HG03039 (cell line): ENCODE results near the gene AFAP1L1.

ENCODE experiments used
- ATAC-seq: cut with Tn5 transposase; IDR thresholded peaks from one replicate; pipeline ENCODE4 v1.9.1; 2021; ENCODE audit warnings: mild to moderate bottlenecking, moderate library complexity; ENCODE audit not compliant: unreplicated experiment

AFAP1L1 gene

DNA sequence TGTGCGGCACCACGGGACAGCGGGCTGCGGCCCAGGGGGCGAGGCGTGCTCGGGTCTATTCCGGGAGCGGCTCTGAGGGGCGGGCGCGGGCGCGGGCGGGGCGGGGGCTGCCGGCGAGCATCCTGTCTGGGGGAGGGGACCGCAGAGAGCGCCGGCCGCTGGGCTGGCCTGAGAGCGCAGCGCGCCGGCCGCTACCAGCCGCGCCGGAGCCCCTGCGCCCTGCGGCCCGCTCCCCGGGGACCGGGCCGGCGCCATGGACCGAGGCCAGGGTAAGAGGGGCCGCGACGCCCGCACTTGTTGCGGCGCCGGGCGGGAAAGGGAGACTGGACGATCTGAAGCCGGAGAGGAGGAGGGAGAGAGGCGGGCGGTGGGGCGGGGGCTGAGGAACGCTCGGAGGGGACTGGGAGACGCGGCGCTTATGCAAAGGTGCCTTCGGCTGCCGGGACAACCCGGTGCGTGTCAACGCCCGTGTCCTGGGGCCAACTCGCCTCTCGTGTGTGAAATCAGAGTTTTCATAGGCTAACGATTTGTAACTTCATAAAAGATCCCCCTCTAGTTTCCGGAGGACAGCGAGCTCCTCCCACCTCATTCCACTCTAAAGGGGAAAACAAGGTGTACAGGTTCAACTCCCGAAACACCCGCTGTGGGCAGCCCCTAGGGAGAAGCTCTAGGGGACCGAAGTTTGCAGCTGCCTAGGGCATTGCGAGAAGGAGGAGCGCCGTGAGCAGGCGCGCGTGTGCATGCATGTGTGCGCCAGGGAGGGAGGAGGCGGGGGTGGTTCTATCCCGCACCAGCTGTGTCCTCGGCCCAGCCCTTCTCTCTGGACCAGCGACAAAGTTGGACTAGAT, at the start of gene AFAP1L1:
TSS of gene AFAP1L1 (plus strand) at position 144 of the 848 bp plus-strand sequence. CDS start at position 254, 110 bp downstream.
- ATAC-seq, result no peak

DNA sequence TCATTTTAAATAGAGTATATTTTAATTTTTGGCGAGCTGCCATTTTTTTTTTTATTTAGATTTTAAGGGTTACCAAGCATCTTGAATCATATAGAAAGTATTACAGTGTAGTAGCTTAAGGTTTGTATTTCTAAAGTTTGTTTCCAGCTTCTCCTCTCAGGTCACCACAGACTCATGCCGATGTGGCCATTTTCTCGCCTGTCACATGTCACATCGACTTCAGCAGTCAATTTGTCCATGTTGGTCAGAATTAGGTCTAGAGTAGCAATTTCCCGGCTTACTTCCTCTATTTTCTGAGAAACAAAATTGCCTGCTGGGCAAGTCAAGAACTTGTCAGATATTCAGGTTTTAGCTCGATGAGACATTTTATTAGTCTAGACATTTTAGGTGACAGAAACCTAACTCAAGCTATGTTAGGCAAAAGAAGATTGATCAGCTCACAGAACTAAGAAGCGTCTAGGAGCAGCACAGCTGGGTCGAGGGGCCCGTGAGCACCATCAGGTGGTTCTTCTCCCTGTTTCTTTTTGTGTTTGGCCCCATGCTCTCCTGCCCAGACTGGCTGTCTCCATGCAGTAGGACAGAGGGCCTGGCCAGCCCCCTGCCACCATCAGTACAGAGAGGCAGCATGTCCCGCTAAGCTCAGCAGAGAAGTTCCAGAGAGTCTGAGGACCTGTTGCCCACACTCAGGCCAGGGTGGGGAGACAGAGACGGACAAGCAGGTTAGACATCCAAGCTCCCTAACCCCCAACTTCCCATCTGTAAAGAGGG, 48.4 kb upstream of the AFAP1L1 start:
- no peak for ATAC-seq

DNA sequence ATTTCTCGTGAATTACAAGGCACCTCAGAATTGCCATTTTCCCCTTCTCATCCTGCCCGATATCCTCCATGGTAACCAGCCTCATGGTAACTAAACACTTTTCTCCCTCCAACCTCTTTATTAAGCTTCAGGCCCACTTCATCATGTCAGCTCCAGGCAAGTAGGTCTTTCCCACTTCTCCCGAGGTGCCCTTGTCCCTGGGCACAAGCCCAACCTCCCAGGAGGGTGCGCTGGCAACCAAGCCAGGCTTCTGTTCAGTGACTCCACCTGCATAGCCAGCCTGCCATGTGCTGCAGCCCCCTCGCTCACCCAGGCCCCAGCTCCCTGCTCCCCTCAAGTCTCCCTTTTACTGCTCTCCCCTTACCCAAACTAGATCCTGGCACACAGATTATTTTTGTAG, 47.4 kb upstream of the AFAP1L1 start:
- no peak for ATAC-seq

DNA sequence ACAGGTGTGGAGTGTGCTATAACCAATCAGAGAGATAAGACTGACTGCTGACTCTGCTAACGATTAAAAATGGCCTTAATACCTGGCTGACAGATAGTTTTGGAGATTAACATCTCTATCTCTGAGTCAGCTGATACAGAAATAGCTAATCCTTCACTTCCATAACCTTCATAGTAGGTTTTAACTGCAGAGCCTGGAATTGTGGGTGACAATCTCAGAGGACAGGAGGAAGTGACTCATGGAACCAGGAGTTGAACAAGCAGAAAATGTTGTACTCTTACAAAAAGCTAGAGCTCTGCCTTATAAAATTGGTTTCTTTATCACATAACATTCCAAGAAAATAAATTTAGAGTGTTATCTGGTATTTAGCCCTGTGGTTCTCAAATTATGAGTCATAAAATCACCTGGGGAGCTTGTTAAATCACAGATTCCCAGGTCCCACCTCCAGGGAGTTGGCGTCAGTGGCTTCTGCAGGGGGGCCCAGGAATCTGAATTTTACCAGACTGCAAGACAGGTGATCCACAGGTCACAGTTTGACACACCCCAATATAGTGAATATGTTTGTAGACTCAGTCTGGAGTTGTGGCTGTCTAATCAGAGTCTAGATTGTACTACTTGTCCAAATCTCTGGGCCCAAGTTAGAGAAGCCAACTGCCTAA, 44.4 kb upstream of the AFAP1L1 start:
- ATAC-seq, result no peak

DNA sequence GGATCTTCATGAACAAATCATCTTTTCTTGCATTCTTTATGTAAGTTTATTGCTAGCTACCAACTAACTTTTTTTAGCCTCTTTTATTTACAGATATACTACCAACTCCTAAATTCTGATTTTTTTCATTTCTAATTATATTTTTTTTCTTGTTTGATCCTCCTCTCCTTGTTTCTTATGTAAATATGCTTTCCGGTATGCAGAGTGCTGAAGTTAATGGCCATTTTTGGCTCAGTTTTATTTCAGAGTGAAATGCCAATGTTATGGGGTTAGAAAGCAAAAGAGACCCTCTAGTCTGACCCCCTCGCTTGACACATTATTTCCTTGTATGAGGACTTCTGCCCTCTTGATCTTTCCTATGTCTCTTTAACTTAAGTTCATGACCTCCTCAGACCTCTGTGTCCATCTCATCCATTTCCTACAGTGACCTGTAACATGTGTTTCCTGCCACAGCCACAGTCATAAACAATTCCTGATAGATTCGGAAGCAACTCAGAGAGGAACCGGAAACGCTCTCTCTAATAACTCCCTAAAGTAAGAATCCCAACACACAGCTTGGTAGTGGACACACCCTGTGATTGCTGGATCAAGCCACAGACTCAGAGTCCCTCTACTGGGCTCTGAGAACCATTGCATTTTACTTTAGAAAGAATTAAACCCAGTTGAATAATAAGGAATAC, 42.9 kb upstream of the AFAP1L1 start:
- ATAC-seq, result no peak

DNA sequence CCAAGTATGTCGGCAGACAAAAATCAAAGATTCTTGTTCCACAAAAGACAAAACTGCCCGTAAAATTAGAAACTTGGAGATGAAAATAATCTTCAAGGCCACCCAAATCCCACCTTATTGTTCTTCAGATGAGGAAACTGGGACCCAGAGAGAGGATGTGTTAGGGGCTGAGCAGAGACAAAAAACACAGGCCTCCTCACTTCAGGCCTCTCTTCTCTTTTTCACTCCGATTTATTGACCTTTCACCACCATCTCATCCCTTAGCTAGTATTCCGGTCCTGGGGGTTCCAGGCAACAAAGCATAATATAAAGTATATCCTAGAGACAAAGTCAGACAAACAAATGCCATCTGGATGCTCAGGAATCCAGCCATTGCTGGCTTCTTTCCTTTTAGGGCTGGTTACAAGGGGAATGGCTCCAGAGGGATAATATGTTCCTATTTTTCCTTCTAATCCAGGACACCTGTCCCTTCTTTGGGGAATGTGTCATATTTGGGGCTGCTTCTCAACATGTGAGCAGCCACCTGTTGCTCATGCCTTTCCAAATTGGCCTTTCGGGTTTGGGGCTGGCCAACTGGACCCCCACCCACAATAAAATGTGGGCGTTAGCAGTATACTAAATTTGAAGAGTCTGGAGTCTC, 42.2 kb upstream of the AFAP1L1 start:
- ATAC-seq, result no peak

DNA sequence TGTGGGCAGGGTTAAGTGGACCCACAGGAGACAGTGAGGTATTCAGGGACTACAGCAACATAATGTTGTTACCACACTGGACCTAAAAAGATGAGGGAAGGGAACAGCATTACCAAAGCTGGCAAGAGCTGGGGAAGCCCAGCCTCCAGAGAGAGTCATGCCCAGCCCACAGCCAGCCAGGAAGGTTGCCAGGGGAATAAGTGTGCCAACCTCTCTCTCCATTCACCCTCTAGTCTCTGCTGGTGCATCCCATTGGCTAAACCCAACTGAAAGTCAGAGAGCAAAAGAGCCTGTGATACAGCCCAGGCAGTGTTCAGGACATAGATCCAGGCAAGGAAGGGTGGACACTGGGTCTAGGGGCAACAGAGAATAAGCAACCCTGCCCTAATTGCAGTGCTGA, 35.8 kb upstream of the AFAP1L1 start:
- ATAC-seq, result no peak

DNA sequence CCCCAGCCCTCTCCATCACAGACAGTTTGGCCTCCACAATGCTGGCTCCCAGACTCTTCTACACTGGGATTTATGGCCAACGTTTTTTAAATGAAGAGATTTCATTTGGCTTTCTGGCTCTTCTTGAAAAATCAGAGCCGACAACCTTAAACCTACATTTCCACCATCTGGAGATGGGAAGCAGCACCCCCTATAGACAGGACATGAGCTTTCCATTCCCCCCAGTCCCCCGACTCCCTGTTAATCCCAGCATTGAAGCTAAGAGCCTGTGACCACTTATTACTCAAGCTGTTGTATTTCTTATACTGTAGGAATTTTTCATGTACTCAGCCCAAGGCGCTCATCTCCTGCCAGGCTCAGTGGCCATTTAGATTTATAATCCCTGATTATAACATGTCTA, 34.0 kb upstream of the AFAP1L1 start:
- ATAC-seq, result no peak

DNA sequence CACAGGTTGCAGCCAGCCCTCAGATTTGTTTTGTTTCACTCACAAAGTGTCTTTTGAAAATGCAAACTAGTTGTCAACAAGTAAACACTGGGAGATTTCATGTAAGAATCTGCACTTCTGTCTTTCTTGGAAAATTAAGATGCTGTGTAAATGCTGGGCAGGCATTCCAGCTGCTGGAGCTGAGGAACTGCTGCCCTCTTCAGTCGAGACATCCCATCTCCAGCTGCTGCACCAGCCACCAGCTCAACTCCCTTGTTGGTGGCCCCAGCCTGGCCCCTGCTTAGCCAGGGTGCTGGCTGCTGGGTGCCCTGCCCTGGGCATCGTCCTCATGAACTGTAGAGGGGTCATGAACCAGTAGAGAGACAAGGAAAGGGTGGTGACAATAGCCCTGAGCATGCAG, 33.1 kb upstream of the AFAP1L1 start:
- ATAC-seq, result no peak

DNA sequence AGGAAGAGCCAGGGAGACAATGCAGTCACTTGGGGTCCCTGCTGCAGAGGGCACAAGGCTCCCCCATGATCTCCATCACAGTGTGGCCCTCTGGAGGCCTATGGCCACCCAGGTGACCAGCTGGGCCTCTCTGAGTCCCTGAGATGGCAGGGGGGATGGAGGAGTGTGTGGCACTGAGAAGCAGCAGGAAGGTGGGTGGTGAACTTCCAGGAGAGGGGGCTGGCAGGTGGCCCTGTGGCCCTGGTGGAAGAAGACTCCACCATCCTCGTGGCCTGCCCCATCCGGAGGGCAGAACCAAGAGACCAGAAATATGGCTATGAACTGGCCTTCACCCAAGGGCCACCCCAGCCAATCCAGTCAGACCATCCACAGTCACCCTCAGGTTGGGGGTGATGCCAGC, 31.7 kb upstream of the AFAP1L1 start:
- ATAC-seq, result no peak

DNA sequence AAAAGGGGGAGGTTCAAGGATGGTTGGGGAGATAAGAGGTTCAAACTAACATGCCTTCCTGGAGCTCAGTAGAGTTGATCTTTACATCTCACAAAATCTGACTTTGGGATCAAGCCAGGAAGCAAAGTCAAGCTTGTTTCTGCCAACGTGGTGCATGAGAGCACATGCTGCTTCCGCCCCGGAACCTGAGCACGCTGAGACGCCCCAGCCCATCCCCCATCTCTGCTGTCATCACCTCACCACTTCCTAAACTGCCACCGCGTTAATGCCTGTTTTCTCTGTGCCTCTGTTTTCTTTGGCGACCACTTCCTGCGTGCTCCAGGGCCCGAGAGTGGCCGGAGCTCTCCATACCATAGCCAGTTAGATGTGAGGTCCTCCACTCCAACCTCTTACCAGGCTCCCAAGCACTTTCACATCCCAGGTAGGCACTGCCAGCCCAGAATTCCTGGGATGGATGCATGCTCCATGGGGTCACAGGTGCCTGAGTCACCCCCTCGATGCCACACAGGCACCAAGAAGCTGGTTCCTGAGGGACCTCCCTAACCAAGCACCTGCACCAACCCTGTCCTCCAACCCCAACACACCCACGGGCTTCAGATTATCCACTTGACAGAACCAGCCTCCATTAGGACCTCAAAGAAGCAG, 31.2 kb upstream of the AFAP1L1 start:
- ATAC-seq, result no peak

DNA sequence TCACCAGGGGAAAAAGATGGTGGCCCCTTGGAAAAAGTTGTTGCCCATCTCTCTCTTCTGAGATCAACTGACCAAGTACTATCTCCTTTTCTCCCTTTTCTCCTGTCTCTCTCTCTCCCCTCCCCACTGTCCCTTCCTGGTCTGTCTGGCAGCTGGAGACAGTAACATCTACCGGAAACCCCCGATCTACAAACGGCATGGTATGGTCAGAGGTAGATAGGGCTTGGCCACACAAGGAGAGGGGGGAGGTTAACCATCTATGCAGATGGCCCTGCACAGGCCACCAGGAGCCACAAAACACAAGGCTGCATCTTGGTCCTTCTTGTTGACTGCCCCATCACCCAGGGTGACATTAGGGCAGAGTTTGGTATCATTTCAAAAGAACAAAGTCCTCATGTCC, 29.3 kb upstream of the AFAP1L1 start:
- no peak for ATAC-seq

DNA sequence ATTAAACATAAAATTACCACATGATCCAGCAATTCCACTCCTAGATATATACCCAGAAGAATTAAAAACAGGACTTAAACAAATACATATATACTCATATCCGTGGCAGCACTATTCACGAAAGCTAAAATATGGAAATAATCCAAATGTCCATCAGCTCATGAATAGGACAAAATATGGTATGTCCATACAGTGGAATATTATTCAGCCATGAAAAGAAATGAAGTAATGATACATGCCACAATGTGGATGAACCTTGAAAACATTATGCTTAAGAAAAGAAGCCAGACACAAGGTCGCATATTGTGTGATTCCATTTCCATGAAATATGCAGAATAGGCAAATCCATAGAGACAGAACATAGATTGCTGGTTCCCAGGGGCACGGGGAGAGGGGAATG, 24.8 kb upstream of the AFAP1L1 start:
- no peak for ATAC-seq

DNA sequence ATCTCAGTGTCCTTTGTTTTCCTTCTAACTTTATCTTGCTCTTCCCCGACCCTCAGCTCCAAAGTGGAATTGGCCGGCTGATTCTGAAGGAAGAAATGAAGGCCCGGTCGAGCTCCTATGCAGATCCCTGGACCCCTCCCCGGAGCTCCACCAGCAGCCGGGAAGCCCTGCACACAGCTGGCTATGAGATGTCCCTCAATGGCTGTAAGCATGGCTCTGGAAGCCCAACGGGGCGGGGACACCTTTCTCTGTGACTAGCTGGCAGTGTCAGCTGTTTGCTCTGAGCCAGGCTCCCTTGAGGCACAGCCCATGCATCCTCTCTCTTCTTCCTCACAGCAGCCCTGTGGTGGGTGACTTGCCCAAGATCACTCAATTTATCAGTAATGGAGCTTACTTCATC, 23.9 kb upstream of the AFAP1L1 start:
- no peak for ATAC-seq

DNA sequence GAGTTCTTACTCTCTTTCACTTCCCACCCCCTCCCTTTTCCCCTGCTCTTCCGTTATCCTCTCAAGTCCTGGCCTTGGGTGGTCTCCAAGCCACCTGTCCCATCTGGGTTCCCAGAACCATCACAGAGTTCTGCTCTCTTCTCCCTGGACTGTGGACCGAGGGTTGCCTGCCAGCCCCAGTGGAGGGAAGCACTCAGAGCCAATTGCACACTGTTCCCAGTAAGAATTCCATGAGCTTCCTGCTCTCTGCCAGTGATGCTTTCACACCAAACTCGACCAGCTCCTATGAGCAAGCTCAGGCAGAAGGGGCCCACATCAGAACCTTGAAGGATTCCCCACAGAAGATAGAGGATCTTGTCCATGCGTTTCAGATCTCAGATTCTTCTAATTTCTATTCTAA, 20.1 kb upstream of the AFAP1L1 start:
- no peak for ATAC-seq

DNA sequence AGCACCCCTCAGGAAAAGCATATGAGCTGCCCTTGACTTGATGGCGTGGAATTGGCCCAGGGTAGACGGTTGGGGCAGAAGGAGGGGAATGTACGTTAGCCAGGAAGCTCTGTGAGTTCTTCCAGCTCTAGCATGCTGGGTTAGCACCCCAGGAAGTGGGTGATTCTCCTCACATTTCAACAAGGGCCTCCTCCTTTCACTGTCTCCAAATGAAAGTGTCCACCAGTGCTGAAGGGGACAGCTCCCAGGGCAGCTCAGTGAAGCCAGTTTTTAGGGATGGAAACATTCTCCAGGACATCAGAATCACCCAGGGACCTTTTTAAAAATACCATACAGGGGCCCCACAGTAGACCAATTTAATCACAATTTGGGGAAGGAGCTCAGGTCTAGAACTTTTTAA, 17.2 kb upstream of the AFAP1L1 start:
- no peak for ATAC-seq

DNA sequence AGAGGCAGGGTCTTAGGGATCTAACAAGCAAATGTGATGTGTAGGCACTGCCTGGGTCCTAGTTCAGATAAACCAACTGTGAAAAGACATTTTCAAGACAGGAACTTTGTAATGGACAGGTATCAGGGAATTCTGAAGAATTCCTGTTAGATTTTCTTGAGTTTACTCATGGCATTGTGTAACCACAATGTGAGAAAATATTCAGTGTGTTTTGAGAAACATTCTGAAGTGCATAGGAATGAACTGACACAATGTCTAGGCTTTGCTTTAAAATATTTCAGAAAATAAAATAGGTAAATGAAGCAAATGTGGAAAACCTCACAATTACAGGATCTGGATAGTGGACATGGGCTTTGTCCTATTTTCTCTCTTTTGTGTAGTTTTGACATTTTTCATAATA, 15.2 kb upstream of the AFAP1L1 start:
- ATAC-seq, result no peak

DNA sequence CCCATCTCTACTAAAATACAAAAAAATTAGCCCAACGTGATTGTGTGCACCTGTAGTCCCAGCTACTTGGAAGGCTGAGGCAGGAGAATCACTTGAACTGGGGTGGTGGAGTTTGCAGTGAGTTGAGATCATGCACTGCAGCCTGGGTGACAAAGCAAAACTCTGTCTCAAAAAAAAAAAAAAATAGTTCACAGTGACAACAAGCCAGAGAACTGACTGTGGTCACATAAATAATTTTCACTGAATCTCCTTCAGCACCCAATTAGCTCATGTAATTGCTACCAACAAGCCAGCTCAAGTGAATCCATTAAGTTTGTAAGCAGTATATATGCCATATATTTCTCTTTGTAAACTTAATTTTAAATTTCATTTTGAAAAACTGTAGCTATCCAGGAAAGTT, 14.5 kb upstream of the AFAP1L1 start:
- ATAC-seq, result no peak

DNA sequence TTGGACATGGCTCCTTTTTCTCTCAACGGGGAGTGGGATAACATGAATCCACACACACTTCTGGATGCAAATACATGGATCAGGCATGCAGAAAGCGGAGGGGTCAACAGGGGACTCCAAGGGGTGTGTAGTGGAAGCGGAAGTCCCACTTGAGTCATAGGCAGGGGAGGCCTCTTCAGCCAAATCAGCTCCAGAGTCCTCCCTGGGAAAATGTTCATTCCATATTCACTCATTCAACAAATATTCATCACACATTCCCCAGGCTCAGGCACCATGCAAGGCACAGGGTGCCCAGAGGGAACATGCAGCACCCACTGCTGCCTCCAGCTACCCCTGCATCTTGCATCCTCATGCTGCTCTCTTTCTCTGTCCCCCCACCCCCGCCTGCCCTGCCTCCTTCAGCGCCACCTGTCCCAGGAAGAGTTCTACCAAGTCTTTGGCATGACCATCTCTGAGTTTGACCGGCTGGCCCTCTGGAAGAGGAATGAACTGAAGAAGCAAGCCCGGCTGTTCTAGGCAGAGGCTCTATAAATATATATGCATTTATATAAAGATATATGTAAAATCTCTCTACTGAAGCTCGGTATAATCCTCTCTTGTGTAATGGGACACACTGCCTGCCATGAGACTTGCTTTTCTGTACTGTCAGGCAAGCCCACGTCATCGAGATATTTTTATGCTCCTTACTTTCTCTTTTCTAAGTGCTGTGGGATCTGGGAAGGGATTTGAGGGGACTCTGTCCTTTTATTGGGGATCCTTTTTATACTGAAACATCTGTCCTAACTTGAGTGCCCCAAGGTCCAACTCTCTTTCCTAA, 13.6 kb upstream of the AFAP1L1 start:
- no peak for ATAC-seq
